Fibroblast of lung (primary cell): ENCODE data around the gene CALB2. TPM values are rescaled to one million over a fixed set of nuclear protein-coding genes. Genes with fewer than 3 reads are reported as not detected.
"Not testable (repeated sequence)": the region's sequence is repeated elsewhere in the genome, so short reads cannot be mapped to it uniquely, and the experiment has no call there.

ENCODE experiments used
- DNase-seq, 2 donors: peaks; one replicate each; pipeline versions ENCODE4 v3.0.0 to v3.0.0-alpha.2; 2010; ENCODE audit warnings: low read depth in 2 of 2
- H2AFZ ChIP-seq: 2 replicates; pipeline ENCODE4 v1.5.1; 2012; ENCODE audit warnings: low read length, control low read depth, inconsistent platforms
- H3K27ac ChIP-seq: 2 replicates; pipeline ENCODE4 v1.5.1; 2011; ENCODE audit warnings: low read length, control low read depth; ENCODE audit not compliant: insufficient read depth
- H3K27me3 ChIP-seq: 2 replicates; pipeline ENCODE4 v1.5.1; 2011; ENCODE audit warnings: mild to moderate bottlenecking, low read length; ENCODE audit not compliant: control insufficient read depth, insufficient read depth
- H3K36me3 ChIP-seq: 2 replicates; pipeline ENCODE4 v1.5.1; 2011; ENCODE audit warnings: low read length; ENCODE audit not compliant: control insufficient read depth, insufficient read depth
- H3K4me1 ChIP-seq: 2 replicates; pipeline ENCODE4 v1.5.1; 2011; ENCODE audit warnings: low read length; ENCODE audit not compliant: control insufficient read depth, insufficient read depth; ENCODE audit errors: extremely low read depth
- H3K4me2 ChIP-seq: 2 replicates; pipeline ENCODE4 v1.5.1; 2011; ENCODE audit warnings: low read length, control low read depth; ENCODE audit not compliant: insufficient read depth; ENCODE audit errors: extremely low read depth
- H3K4me3 ChIP-seq, 4 experiments: fragments of 200-600 bp in 1 of 4; sonication (generic) in 1 of 4; replicated peaks in 1 of 4; 2 replicates each; pipeline ENCODE4 v1.5.1; 2011 to 2016; ENCODE audit warnings: low read length in 4 of 4, low read depth in 3 of 4, mild to moderate bottlenecking in 3 of 4, control low read depth in 2 of 4, inconsistent platforms in 1 of 4, mixed read lengths in 1 of 4; ENCODE audit not compliant: insufficient read depth in 1 of 4; ENCODE audit errors: control extremely low read depth in 1 of 4
- H3K79me2 ChIP-seq: 2 replicates; pipeline ENCODE4 v1.5.1; 2012; ENCODE audit warnings: mild to moderate bottlenecking, low read length, inconsistent platforms; ENCODE audit not compliant: control insufficient read depth, insufficient read depth
- H3K9ac ChIP-seq: 2 replicates; pipeline ENCODE4 v1.5.1; 2011; ENCODE audit warnings: mild to moderate bottlenecking, low read length, control low read depth; ENCODE audit not compliant: insufficient read depth
- H3K9me3 ChIP-seq: 2 replicates; pipeline ENCODE4 v1.5.1; 2012; ENCODE audit warnings: low read depth, low read length; ENCODE audit not compliant: control insufficient read depth, insufficient read depth
- H4K20me1 ChIP-seq: 2 replicates; pipeline ENCODE4 v1.5.1; 2011; ENCODE audit warnings: low read length; ENCODE audit not compliant: control insufficient read depth, insufficient read depth; ENCODE audit errors: extremely low read depth
- EZH2 ChIP-seq: IDR thresholded peaks from 2 replicates; pipeline ENCODE4 v1.5.1; 2012; ENCODE audit warnings: low read length, control low read depth, mild to moderate bottlenecking; ENCODE audit errors: missing control alignments
- polyA plus RNA-seq, 2 donors: library from polyadenylated mRNA; depleted of rRNA in 1 of 2; stranded (reverse) in 1 of 2; unstranded in 1 of 2; fragments of >200 nt; gene quantifications; 2 replicates each; pipeline ENCODE4 v1.2.1, GENCODE V29; 2011 to 2012; ENCODE audit warnings: missing spikeins in 1 of 2
- total RNA-seq: library from RNA; depleted of rRNA; stranded (reverse); fragments of >200 nt; gene quantifications from 2 replicates; pipeline ENCODE4 v1.2.1, GENCODE V29; 2014
- TF ChIP-seq, protein P1 (sequence below), 2 donors: IDR thresholded peaks in 1 of 2; conservative IDR thresholded peaks in 1 of 2; 1 replicate in 1 of 2; 2 replicates in 1 of 2; pipeline ENCODE4 v1.5.1; 2011 to 2012; ENCODE audit warnings: low read length in 2 of 2, control low read depth in 1 of 2, inconsistent platforms in 1 of 2, low read depth in 1 of 2, mild to moderate bottlenecking in 1 of 2

CALB2 gene
- total and polyA plus RNA-seq, 2 donors (not counting 1 experiment from before 2014, with no cell fraction given), result 0.58 to 1.3 TPM

DNA sequence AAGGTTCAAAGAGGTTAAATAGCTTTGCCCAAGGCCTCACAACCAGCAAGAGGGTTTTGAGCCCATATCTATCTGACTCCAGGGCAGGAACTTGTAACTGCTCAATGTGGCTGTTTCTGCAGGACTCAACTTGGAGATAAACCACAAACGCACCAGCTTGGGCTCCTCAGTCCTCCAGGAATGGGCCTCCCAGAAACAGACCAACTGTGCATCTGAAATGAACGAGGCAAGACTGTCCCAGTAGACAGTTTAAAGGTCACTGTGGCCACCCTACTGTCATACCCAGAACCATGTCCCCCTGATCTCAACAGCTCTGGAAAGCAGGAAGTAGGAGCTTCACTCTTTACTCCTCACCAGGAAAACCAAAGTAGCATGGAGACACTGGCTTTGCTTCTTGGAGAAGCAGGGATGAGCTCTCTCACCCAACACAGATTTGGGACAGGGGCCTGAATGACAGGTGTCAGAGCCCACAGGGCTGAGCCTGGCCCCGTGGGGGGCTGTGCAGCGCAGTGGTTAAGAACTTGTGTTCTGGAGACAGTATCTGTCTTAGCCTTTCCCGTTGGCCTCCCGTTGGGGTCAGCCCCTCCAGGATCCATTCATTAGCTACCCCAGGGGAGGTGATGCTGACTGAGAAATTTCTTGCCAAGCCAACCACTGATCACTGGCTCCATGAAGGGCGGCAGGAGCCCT lies 2.3 kb upstream of the CALB2 start:
- H3K27me3 ChIP-seq, result peaks cover 12% of the 10 kb centered on the region
- H3K4me2 ChIP-seq, result no peak overlapping the region
- no peaks in the 10 kb centered on the region for H3K79me2 ChIP-seq
- TF ChIP-seq EZH2, result no peak
- TF ChIP-seq, protein P1, sequence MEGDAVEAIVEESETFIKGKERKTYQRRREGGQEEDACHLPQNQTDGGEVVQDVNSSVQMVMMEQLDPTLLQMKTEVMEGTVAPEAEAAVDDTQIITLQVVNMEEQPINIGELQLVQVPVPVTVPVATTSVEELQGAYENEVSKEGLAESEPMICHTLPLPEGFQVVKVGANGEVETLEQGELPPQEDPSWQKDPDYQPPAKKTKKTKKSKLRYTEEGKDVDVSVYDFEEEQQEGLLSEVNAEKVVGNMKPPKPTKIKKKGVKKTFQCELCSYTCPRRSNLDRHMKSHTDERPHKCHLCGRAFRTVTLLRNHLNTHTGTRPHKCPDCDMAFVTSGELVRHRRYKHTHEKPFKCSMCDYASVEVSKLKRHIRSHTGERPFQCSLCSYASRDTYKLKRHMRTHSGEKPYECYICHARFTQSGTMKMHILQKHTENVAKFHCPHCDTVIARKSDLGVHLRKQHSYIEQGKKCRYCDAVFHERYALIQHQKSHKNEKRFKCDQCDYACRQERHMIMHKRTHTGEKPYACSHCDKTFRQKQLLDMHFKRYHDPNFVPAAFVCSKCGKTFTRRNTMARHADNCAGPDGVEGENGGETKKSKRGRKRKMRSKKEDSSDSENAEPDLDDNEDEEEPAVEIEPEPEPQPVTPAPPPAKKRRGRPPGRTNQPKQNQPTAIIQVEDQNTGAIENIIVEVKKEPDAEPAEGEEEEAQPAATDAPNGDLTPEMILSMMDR (conservative IDR thresholded peaks at IDR 0.05 in 1 of 2, IDR thresholded peaks at IDR 0.05 in 1 of 2; ENCODE audit: low read depth in 1 of 2, low read length in 2 of 2), result no peak
- H3K9me3 ChIP-seq, result no peaks in the 10 kb centered on the region
- no peak overlapping the region for H3K9ac ChIP-seq
- no peak overlapping the region for H2AFZ ChIP-seq
- H3K36me3 ChIP-seq, result no peaks in the 10 kb centered on the region
- no peak overlapping the region for H3K4me3 ChIP-seq
- H4K20me1 ChIP-seq, result no peaks in the 10 kb centered on the region
- DNase-seq, result no peak
- H3K27ac ChIP-seq, result no peak overlapping the region
- peaks cover 7% of the 10 kb centered on the region for H3K4me1 ChIP-seq

DNA sequence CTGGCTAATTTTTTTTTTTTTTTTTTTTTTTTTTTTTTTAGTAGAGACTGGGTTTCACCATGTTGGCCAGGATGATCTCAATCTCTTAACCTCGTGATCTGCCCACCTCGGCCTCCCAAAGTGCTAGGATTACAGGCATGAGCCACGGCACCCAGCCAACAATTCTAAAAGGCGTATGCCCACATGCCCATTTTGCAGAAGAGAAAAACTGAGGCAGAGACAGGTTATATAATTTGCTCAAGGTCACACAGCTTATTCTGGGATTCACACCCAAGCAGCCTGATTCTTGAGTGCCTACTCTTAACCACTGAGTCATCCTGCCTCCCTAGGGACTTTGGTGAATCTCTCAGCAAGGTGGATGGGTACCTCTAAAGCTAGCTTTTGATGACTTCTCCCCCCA lies 1.6 kb upstream of the CALB2 start:
- peaks cover 12% of the 10 kb centered on the region for H3K27me3 ChIP-seq
- H2AFZ ChIP-seq, H3K36me3 ChIP-seq, H3K9ac ChIP-seq, DNase-seq, H3K4me3 ChIP-seq, H3K4me2 ChIP-seq, H3K4me1 ChIP-seq, H3K27ac ChIP-seq, H4K20me1 ChIP-seq, H3K79me2 ChIP-seq, H3K9me3 ChIP-seq: not testable (repeated sequence)

DNA sequence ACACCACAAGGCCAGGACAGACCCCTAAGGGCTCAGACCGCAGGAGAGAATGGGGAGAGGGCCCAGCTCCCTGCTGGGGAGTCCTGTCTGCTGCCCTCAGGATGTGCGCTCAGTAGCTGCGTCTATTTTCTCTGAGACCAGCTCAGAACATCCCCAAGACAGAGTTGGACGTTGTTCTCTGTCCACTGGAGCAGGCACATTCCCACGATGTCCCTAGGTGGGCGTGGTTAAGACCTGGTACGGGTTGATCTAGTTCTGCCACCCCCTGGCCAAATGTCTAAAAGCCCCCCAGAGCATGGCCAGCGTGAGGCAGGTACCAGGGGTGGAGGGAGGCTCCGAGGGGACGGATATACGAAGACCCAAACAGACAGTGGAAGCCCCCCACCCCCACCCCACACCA lies 842 bp upstream of the CALB2 start:
- H3K79me2 ChIP-seq, result no peaks in the 10 kb centered on the region
- H3K27me3 ChIP-seq, result peaks cover 11% of the 10 kb centered on the region
- no peak overlapping the region for H3K4me2 ChIP-seq
- no peaks in the 10 kb centered on the region for H3K9me3 ChIP-seq
- H3K4me3 ChIP-seq, result no peak overlapping the region
- DNase-seq, result no peak
- no peak for TF ChIP-seq EZH2
- TF ChIP-seq, protein P1 (conservative IDR thresholded peaks at IDR 0.05 in 1 of 2, IDR thresholded peaks at IDR 0.05 in 1 of 2; ENCODE audit: low read depth in 1 of 2, low read length in 2 of 2), result no peak
- no peaks in the 10 kb centered on the region for H3K36me3 ChIP-seq
- H3K27ac ChIP-seq, result no peak overlapping the region
- no peak overlapping the region for H2AFZ ChIP-seq
- no peak overlapping the region for H3K9ac ChIP-seq
- peaks cover 7% of the 10 kb centered on the region for H3K4me1 ChIP-seq
- no peaks in the 10 kb centered on the region for H4K20me1 ChIP-seq
